Breast epithelium (tissue), 4 donors: ENCODE results near the gene PDZD7. TPM values are rescaled to one million over a fixed set of nuclear protein-coding genes. Genes with fewer than 3 reads are reported as not detected.

Experiments
- DNase-seq, 2 donors: peaks; one replicate each; pipeline ENCODE4 v3.0.0-alpha.2; 2019; ENCODE audit warnings: low spot score in 2 of 2
- H3K27ac ChIP-seq, 2 donors: fragments of 200-600 bp; sonication (generic) in 1 of 2; one replicate each; pipeline ENCODE4 v1.5.1; 2016 to 2019; ENCODE audit warnings: mild to moderate bottlenecking in 1 of 2
- H3K27me3 ChIP-seq, 2 donors: fragments of 200-600 bp; sonication (generic) in 1 of 2; one replicate each; pipeline versions ENCODE4 v1.5.1 to v1.6.0; 2017 to 2019; ENCODE audit warnings: control low read depth in 1 of 2, mild to moderate bottlenecking in 1 of 2
- H3K36me3 ChIP-seq: fragments of 200-600 bp; one replicate; pipeline ENCODE4 v1.5.1; 2019
- H3K4me1 ChIP-seq, 2 donors: fragments of 200-600 bp; sonication (generic); one replicate each; pipeline ENCODE4 v1.5.1; 2016 to 2019; ENCODE audit warnings: control low read depth in 1 of 2
- H3K4me3 ChIP-seq, 3 donors: fragments of 200-600 bp; sonication (generic); 1 replicate in 2 of 3; 2 replicates in 1 of 3; pipeline ENCODE4 v1.5.1; 2016 to 2019; ENCODE audit warnings: mild to moderate bottlenecking in 3 of 3, moderate library complexity in 2 of 3
- H3K9me3 ChIP-seq, 2 donors: fragments of 200-600 bp; sonication (generic) in 1 of 2; one replicate each; pipeline ENCODE4 v1.5.1; 2016 to 2019; ENCODE audit warnings: control low read depth in 1 of 2
- CTCF ChIP-seq, 3 donors: fragments of 450-650 bp; IDR thresholded peaks; one replicate each; pipeline ENCODE4 v1.5.1; 2016 to 2017; ENCODE audit warnings: antibody characterized with exemption in 3 of 3, mild to moderate bottlenecking in 3 of 3, moderate library complexity in 3 of 3
- POLR2A ChIP-seq: fragments of 450-650 bp; IDR thresholded peaks from one replicate; pipeline ENCODE4 v1.6.1; 2016; ENCODE audit warnings: antibody characterized with exemption, mild to moderate bottlenecking, moderate library complexity
- POLR2AphosphoS5 ChIP-seq, 3 donors: sonication (generic); formaldehyde crosslinking; IDR thresholded peaks; one replicate each; pipeline ENCODE4 v1.6.1; 2017; ENCODE audit warnings: antibody characterized with exemption in 3 of 3
- intact Hi-C: fragments of 100-400 bp; cut with DNase I; formaldehyde crosslinking; loops from one replicate; pipeline ENCODE4 v1.15.1; 2023; ENCODE audit warnings: low total_unique reads
- total RNA-seq, 3 donors: library from RNA; depleted of rRNA; stranded (reverse); fragments of >200 nt; gene quantifications; one replicate each; pipeline ENCODE4 v1.1.0, GENCODE V29; 2016

The PDZD7 gene
- total RNA-seq, 3 donors from 2014 or later: 0.48 to 2.3 (median 0.66) TPM

DNA sequence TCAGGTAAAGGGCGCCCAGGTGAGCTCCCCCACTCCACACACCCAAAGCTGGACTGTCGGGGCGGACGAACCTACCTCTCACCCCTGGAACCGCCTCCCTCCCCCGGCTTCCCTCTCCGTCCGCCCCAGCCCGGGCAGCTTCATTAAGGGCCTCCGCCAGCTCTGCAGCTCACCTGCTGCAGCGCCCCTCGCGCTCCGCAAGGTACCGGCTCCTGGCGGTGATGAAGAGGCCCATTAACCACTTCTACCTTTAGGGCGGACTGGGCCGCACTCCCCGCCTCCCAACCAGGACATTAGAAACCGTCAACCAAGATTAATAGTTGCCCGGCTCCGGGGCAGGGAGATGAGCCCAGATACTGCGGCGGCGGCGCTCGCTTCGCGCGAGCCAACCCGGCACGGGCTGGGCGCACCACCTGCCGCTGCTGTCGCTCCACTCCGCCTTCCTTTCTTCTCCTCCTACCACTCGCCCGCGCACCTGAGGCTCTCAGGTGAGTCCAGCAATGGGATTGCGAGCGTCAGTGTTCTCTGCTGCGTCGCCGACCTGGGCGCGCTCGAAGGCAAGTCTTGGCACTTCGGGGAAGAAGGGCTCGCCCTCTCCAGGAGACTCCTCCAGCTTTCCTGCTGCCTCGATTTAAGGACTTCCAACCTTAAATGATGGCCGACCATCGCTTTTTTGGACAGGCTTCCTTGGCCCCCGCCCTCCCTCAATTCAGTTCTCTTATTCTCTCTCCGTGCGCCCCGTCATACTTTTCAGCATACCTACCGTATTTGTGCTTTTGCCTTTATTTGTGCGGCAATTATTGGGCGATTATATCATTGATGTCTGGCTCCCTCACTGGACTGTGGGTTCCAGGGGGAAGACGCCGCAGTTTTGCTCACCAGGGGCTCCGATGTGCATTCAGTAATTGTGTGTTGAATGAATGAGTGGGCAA, 17.3 kb upstream of the PDZD7 start:
- peak overlapping the region in 2 of 3 donors; percentile 32 to 48 for H3K4me3 ChIP-seq
- H3K4me1 ChIP-seq: peaks cover 0 to 15% of the 10 kb centered on the region in 2 donors
- no peaks in the 10 kb centered on the region for H3K36me3 ChIP-seq
- no peaks in the 10 kb centered on the region for H3K9me3 ChIP-seq
- intact Hi-C loops: no loop called here
- no peak for DNase-seq
- H3K27me3 ChIP-seq: peaks cover 0 to 32% of the 10 kb centered on the region in 2 donors
- TF ChIP-seq CTCF (IDR thresholded peaks at IDR 0.05) (no peak), POLR2A (no peak), POLR2AphosphoS5 (IDR thresholded peaks at IDR 0.05) (no peak)
- H3K27ac ChIP-seq: no peak overlapping the region

DNA sequence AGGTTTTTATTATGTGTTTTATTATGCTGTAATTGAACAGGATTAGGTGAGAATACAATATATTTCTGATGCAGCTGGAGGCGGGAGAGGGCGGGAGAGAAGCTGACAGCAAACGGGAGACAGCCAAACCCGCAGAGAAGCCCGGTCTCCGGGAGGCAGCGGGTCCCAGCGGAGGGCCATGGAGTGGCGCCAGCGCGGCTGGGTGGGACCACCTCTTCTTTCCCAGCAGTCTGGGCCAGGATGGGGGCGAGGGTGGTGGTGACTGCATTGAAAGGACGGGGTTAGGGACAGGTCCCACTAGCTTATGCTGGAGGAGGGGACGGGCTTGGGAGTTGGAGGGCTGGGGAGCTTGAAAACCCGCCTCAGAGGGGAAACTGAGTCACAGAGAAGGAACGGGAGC, 16.3 kb upstream of the PDZD7 start:
- DNase-seq: no peak
- Histone ChIP-seq H3K4me3 (no peak overlapping the region), H3K36me3 (no peaks in the 10 kb centered on the region), H3K4me1 (peaks cover 0 to 15% of the 10 kb centered on the region in 2 donors), H3K9me3 (no peaks in the 10 kb centered on the region), H3K27ac (no peak overlapping the region), H3K27me3 (peaks cover 0 to 32% of the 10 kb centered on the region in 2 donors)
- TF ChIP-seq POLR2AphosphoS5 (IDR thresholded peaks at IDR 0.05) (no peak), POLR2A (no peak), CTCF (IDR thresholded peaks at IDR 0.05) (no peak)
- intact Hi-C loops: no loop called here

GRCh38 chr10:101046332-101047238, 15.7 kb upstream of the PDZD7 start:
- Histone ChIP-seq H3K27me3 (peaks cover 0 to 32% of the 10 kb centered on the region in 2 donors), H3K4me3 (no peak overlapping the region), H3K36me3 (no peaks in the 10 kb centered on the region), H3K27ac (no peak overlapping the region), H3K9me3 (no peaks in the 10 kb centered on the region), H3K4me1 (peaks cover 0 to 15% of the 10 kb centered on the region in 2 donors)
- intact Hi-C loops: no loop called here
- DNase-seq: no peak
- TF ChIP-seq CTCF (IDR thresholded peaks at IDR 0.05): no peak
- no peak for TF ChIP-seq POLR2A
- TF ChIP-seq POLR2AphosphoS5 (IDR thresholded peaks at IDR 0.05): no peak

DNA sequence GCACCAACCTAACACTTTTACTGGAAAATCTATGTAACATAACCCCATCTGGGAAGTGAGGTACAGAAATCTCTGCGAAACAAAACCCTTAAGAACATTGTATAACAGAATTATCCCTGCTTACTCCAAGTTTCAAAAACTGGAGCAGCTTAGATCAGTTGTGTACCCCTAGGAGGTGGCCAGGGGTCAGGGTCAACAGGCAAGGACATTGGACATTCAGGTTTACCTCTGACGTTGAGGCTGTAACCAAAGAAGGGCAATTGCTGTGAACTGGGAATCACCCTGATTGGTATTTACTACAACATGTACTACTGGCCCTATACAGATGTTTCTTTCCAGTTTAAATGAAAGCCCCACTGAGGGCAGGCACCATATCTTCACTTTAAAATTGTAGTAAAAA, 13.2 kb upstream of the PDZD7 start:
- Histone ChIP-seq H3K27me3 (peaks cover 0 to 13% of the 10 kb centered on the region in 2 donors), H3K4me3 (no peak overlapping the region), H3K9me3 (no peaks in the 10 kb centered on the region), H3K4me1 (peaks cover 0 to 5% of the 10 kb centered on the region in 2 donors), H3K27ac (peak overlapping the region; percentile 94 to 95), H3K36me3 (no peaks in the 10 kb centered on the region)
- TF ChIP-seq CTCF (IDR thresholded peaks at IDR 0.05): no peak
- TF ChIP-seq POLR2A: no peak
- TF ChIP-seq POLR2AphosphoS5 (IDR thresholded peaks at IDR 0.05): no peak
- DNase-seq: no peak
- intact Hi-C loops: no loop called here
